HCT116 (cell line): ENCODE results near the gene ARSG. TPM values are rescaled to one million over a fixed set of nuclear protein-coding genes. Genes with fewer than 3 reads are reported as not detected.

Experiments
- ATAC-seq: fragments of 200-7000 bp; cut with Tn5 transposase; 2 replicates; pipeline ENCODE4 v1.9.1; 2020; ENCODE audit warnings: mild to moderate bottlenecking, moderate library complexity
- BruUV-seq: library from RNA; stranded (reverse); fragments of 400-500 nt; replicated peaks from 2 replicates; lab custom pipeline; 2021; lab: Mats Ljungman, UMichigan
- CTCF ChIA-PET: fragments of 300-600 bp; sonication (Branson Sonifier 250); formaldehyde crosslinking; loops from one replicate; lab custom pipeline; 2021; ENCODE audit warnings: antibody characterized with exemption; lab: Charles Lee
- POLR2A ChIA-PET: fragments of 300-600, 350-600 bp; sonication (Branson Sonifier 250); formaldehyde crosslinking; loops from one replicate; lab custom pipeline; 2021; ENCODE audit warnings: antibody characterized with exemption; lab: Charles Lee
- RAD21 ChIA-PET, 2 experiments: fragments of 300-600 bp; sonication (Branson Sonifier 250); formaldehyde crosslinking; loops; one replicate each; lab custom pipeline; 2023; ENCODE audit warnings: low total read pairs in 2 of 2; ENCODE audit not compliant: uncharacterized antibody in 2 of 2, unreplicated experiment in 2 of 2, low non-redundant PET in 1 of 2; lab: Charles Lee
- DNase-seq: peaks from one replicate; pipeline ENCODE4 v3.0.0-alpha.2; 2010; ENCODE audit warnings: low read depth, low spot score
- H2AFZ ChIP-seq: fragments of 200-600 bp; shearing (Covaris generic), sonication (generic); 2 replicates; pipeline ENCODE4 v1.6.1; 2017; ENCODE audit warnings: low read depth, mixed run types, mixed read lengths, antibody characterized with exemption, low read length; ENCODE audit not compliant: poor library complexity, severe bottlenecking
- H3K27ac ChIP-seq: 2 replicates; pipeline ENCODE4 v1.5.1; 2012; ENCODE audit warnings: low read depth, low read length
- H3K27me3 ChIP-seq: fragments of 200-600 bp; sonication (generic); 2 replicates; pipeline ENCODE4 v1.6.1; 2016; ENCODE audit warnings: mixed run types, low read length, mixed read lengths; ENCODE audit not compliant: insufficient read depth
- H3K36me3 ChIP-seq, 2 experiments: fragments of 200-500 bp in 1 of 2; fragments of 200-600 bp in 1 of 2; sonication (Bioruptor generic) in 1 of 2; sonication (generic) in 1 of 2; 2 replicates each; pipeline versions ENCODE4 v1.5.1 to v1.6.1; 2014 to 2016; ENCODE audit warnings: low read length in 2 of 2, inconsistent platforms in 1 of 2, mixed read lengths in 1 of 2, mixed run types in 1 of 2; ENCODE audit not compliant: insufficient read depth in 2 of 2, control insufficient read depth in 1 of 2
- H3K4me1 ChIP-seq, 2 experiments: fragments of 200-600 bp in 1 of 2; sonication (generic) in 1 of 2; 2 replicates each; pipeline versions ENCODE4 v1.5.1 to v1.6.1; 2012 to 2017; ENCODE audit warnings: low read length in 2 of 2, inconsistent platforms in 1 of 2, mild to moderate bottlenecking in 1 of 2, mixed read lengths in 1 of 2, mixed run types in 1 of 2, moderate library complexity in 1 of 2; ENCODE audit not compliant: insufficient read depth in 2 of 2, control insufficient read depth in 1 of 2
- H3K4me2 ChIP-seq: fragments of 200-600 bp; sonication (generic); 2 replicates; pipeline ENCODE4 v1.6.1; 2017; ENCODE audit warnings: mixed run types, low read length, mixed read lengths
- H3K4me3 ChIP-seq, 2 experiments: fragments of 200-600 bp in 1 of 2; sonication (generic) in 1 of 2; replicated peaks in 1 of 2; 2 replicates each; pipeline ENCODE4 v1.5.1; 2011 to 2016; ENCODE audit warnings: low read length in 2 of 2, control low read depth in 1 of 2, low read depth in 1 of 2, mild to moderate bottlenecking in 1 of 2, mixed read lengths in 1 of 2, mixed run types in 1 of 2
- H3K79me2 ChIP-seq: fragments of 200-600 bp; sonication (generic); 2 replicates; pipeline ENCODE4 v1.6.1; 2017; ENCODE audit warnings: mild to moderate bottlenecking, mixed run types, low read length, moderate library complexity, mixed read lengths; ENCODE audit not compliant: insufficient read depth
- H3K9ac ChIP-seq: fragments of 200-600 bp; sonication (generic); 2 replicates; pipeline ENCODE4 v1.6.1; 2016; ENCODE audit warnings: low read length, mixed read lengths
- H3K9me2 ChIP-seq: fragments of 200-600 bp; sonication (generic), shearing (Covaris generic); 2 replicates; pipeline ENCODE4 v1.6.1; 2017; ENCODE audit warnings: mixed run types, mild to moderate bottlenecking, moderate library complexity; ENCODE audit not compliant: insufficient read depth
- H3K9me3 ChIP-seq, 2 experiments: fragments of 200-500 bp in 1 of 2; fragments of 200-600 bp in 1 of 2; sonication (Bioruptor generic) in 1 of 2; sonication (generic) in 1 of 2; 2 replicates each; pipeline ENCODE4 v1.6.1; 2014 to 2017; ENCODE audit warnings: low read length in 2 of 2, mixed read lengths in 2 of 2, inconsistent platforms in 1 of 2, low read depth in 1 of 2, mild to moderate bottlenecking in 1 of 2, mixed run types in 1 of 2, moderate library complexity in 1 of 2; ENCODE audit not compliant: control insufficient read depth in 1 of 2, insufficient read depth in 1 of 2
- H4K20me1 ChIP-seq: fragments of 200-600 bp; sonication (generic), shearing (Covaris generic); 2 replicates; pipeline ENCODE4 v1.6.1; 2017; ENCODE audit warnings: mixed run types, mild to moderate bottlenecking, moderate library complexity; ENCODE audit not compliant: insufficient read depth
- ATF3 ChIP-seq: IDR thresholded peaks from 2 replicates; pipeline ENCODE4 v1.6.1; 2012
- CBX3 ChIP-seq: IDR thresholded peaks from 2 replicates; pipeline ENCODE4 v1.6.1; 2012; ENCODE audit warnings: low read depth
- CEBPB ChIP-seq: IDR thresholded peaks from 2 replicates; pipeline ENCODE4 v1.6.1; 2012; ENCODE audit warnings: low read depth
- CTCF ChIP-seq, 3 experiments: fragments of 200-600 bp in 1 of 3; sonication (generic) in 1 of 3; IDR thresholded peaks in 2 of 3; conservative IDR thresholded peaks in 1 of 3; 2 replicates each; pipeline ENCODE4 v1.5.1; 2012 to 2017; ENCODE audit warnings: low read depth in 2 of 3, low read length in 2 of 3, antibody characterized with exemption in 1 of 3, borderline replicate concordance in 1 of 3, control low read depth in 1 of 3, mild to moderate bottlenecking in 1 of 3, mixed read lengths in 1 of 3, mixed run types in 1 of 3, moderate library complexity in 1 of 3; ENCODE audit not compliant: insufficient read depth in 1 of 3
- ELF1 ChIP-seq: IDR thresholded peaks from 2 replicates; pipeline ENCODE4 v1.6.1; 2012; ENCODE audit warnings: low read depth, borderline replicate concordance
- EZH2 ChIP-seq: fragments of 200-600 bp; sonication (generic); IDR thresholded peaks from 2 replicates; pipeline ENCODE4 v1.6.1; 2017; ENCODE audit warnings: antibody characterized with exemption, mixed run types
- EZH2phosphoT487 ChIP-seq: fragments of 200-600 bp; IDR thresholded peaks from 2 replicates; pipeline ENCODE4 v1.6.1; 2018; ENCODE audit warnings: antibody characterized with exemption, borderline replicate concordance
- FOSL1 ChIP-seq: IDR thresholded peaks from 2 replicates; pipeline ENCODE4 v1.6.1; 2012; ENCODE audit warnings: low read depth
- JUND ChIP-seq: IDR thresholded peaks from 2 replicates; pipeline ENCODE4 v1.6.1; 2012
- MAX ChIP-seq: IDR thresholded peaks from 2 replicates; pipeline ENCODE4 v1.6.1; 2012
- POLR2A ChIP-seq: IDR thresholded peaks from 2 replicates; pipeline ENCODE4 v1.7.0; 2011; ENCODE audit warnings: borderline replicate concordance; ENCODE audit not compliant: insufficient read depth, insufficient read length; ENCODE audit errors: extremely low read depth
- POLR2AphosphoS5 ChIP-seq: IDR thresholded peaks from 2 replicates; pipeline ENCODE4 v1.6.1; 2011; ENCODE audit warnings: mild to moderate bottlenecking, low read depth, low read length, moderate library complexity
- RAD21 ChIP-seq: IDR thresholded peaks from 2 replicates; pipeline ENCODE4 v1.6.1; 2012; ENCODE audit warnings: low read depth, mild to moderate bottlenecking
- REST ChIP-seq: IDR thresholded peaks from 2 replicates; pipeline ENCODE4 v1.6.1; 2012; ENCODE audit warnings: low read depth
- SP1 ChIP-seq: IDR thresholded peaks from 2 replicates; pipeline ENCODE4 v1.6.1; 2012; ENCODE audit warnings: low read depth
- TCF7L2 ChIP-seq: IDR thresholded peaks from 2 replicates; pipeline ENCODE4 v1.7.0; 2011; ENCODE audit warnings: borderline replicate concordance, inconsistent platforms; ENCODE audit not compliant: insufficient read depth, insufficient read length; ENCODE audit errors: extremely low read depth
- YY1 ChIP-seq: IDR thresholded peaks from 2 replicates; pipeline ENCODE4 v1.6.1; 2011; ENCODE audit warnings: low read length, low read depth, moderate library complexity, mild to moderate bottlenecking; ENCODE audit not compliant: insufficient replicate concordance; ENCODE audit errors: extremely low read depth
- ZBTB33 ChIP-seq: IDR thresholded peaks from 2 replicates; pipeline ENCODE4 v1.6.1; 2011; ENCODE audit warnings: mild to moderate bottlenecking, low read length, moderate library complexity; ENCODE audit not compliant: insufficient replicate concordance; ENCODE audit errors: extremely low read depth
- ZNF274 ChIP-seq: fragments of 200-500 bp; sonication (Bioruptor generic); IDR thresholded peaks from 2 replicates; pipeline ENCODE4 v1.6.1; 2014; ENCODE audit warnings: mild to moderate bottlenecking, low read depth, low read length, inconsistent platforms
- intact Hi-C: fragments of 100-400 bp; cut with micrococcal nuclease; formaldehyde crosslinking; loops from 2 replicates; pipeline ENCODE4 v1.10.0; 2022
- total RNA-seq: library from RNA; stranded (reverse); gene quantifications from one replicate; pipeline ENCODE4 v1.2.1, GENCODE V29; 2021; ENCODE audit not compliant: unreplicated experiment

ARSG gene
- total RNA-seq, 1 experiment from 2014 or later: 17.1 TPM

- H3K4me1 ChIP-seq: peaks cover 25 to 34% of the 10 kb centered on the region in 2 experiments
- no peaks in the 10 kb centered on the region; a peak in 1 of 4 replicates for H3K9me3 ChIP-seq
- no peak overlapping the region for H3K27ac ChIP-seq
- H4K20me1 ChIP-seq: no peaks in the 10 kb centered on the region
- DNase-seq: no peak
- CTCF ChIA-PET: interaction anchor here (1.4 kb wide), 1 partner anchor 7 kb away, joined by 9 read pairs; no protein-coding TSS in a partner anchor
- no peak overlapping the region for H3K9ac ChIP-seq
- BruUV-seq: no TSS peak
- no peak for ATAC-seq
- H3K9me2 ChIP-seq: no peaks in the 10 kb centered on the region
- H3K36me3 ChIP-seq: no peaks in the 10 kb centered on the region
- intact Hi-C loops: no loop called here
- H3K4me3 ChIP-seq: no peak overlapping the region
- POLR2A ChIA-PET: interaction anchor here (1.2 kb wide), 1 partner anchor 10 kb away, joined by 4 read pairs; no protein-coding TSS in a partner anchor
- H2AFZ ChIP-seq: no peak overlapping the region
- H3K27me3 ChIP-seq: no peaks in the 10 kb centered on the region
- H3K4me2 ChIP-seq: no peak overlapping the region
- H3K79me2 ChIP-seq: no peaks in the 10 kb centered on the region
- RAD21 ChIA-PET: no interaction called here
- TF ChIP-seq ZBTB33: no peak
- no peak for TF ChIP-seq CTCF (IDR thresholded peaks at IDR 0.05 in 2 of 3, conservative IDR thresholded peaks at IDR 0.05 in 1 of 3; ENCODE audit: borderline replicate concordance in 1 of 3, insufficient read depth in 1 of 3, low read depth in 2 of 3, low read length in 2 of 3)
- no peak for TF ChIP-seq JUND
- TF ChIP-seq POLR2A: no peak
- no peak for TF ChIP-seq EZH2phosphoT487
- no peak for TF ChIP-seq EZH2
- TF ChIP-seq CEBPB: no peak
- TF ChIP-seq TCF7L2: no peak
- no peak for TF ChIP-seq ATF3
- no peak for TF ChIP-seq ELF1
- TF ChIP-seq MAX: no peak
- no peak for TF ChIP-seq CBX3
- no peak for TF ChIP-seq YY1
- no peak for TF ChIP-seq SP1
- TF ChIP-seq ZNF274: no peak
- no peak for TF ChIP-seq POLR2AphosphoS5
- TF ChIP-seq FOSL1: no peak
- no peak for TF ChIP-seq RAD21
- TF ChIP-seq REST: no peak
Measured at GRCh38 chr17:68391561-68392268, 100.4 kb downstream of the ARSG start.
